RWPE2 (cell line): ENCODE measurements around the gene BCAS1.
A peak's percentile ranks its signal among the peaks of the same experiment; 100 is the strongest.

Source experiments
- ATAC-seq: fragments of 200-7000 bp; cut with Tn5 transposase; 3 replicates; pipeline ENCODE4 v1.9.1; 2021; ENCODE audit warnings: low read depth
- DNase-seq: peaks from one replicate; pipeline ENCODE4 v3.0.0-alpha.2; 2020; ENCODE audit warnings: low spot score
- H3K27ac ChIP-seq: fragments of 450-650 bp; 2 replicates; pipeline ENCODE4 v1.5.1; 2017; ENCODE audit warnings: mild to moderate bottlenecking; ENCODE audit not compliant: poor library complexity, severe bottlenecking
- H3K27me3 ChIP-seq: fragments of 250-450 bp; sonication (Bioruptor Pico); 2 replicates; pipeline ENCODE4 v1.5.1; 2021; ENCODE audit warnings: mild to moderate bottlenecking, moderate library complexity; ENCODE audit not compliant: insufficient read depth, poor library complexity, severe bottlenecking
- H3K36me3 ChIP-seq: fragments of 250-450 bp; sonication (Bioruptor Pico); 2 replicates; pipeline ENCODE4 v1.5.1; 2020; ENCODE audit warnings: low read depth, mild to moderate bottlenecking, moderate library complexity
- H3K4me1 ChIP-seq: fragments of 250-450 bp; sonication (Bioruptor Pico); 2 replicates; pipeline ENCODE4 v1.5.1; 2021; ENCODE audit warnings: mild to moderate bottlenecking, moderate library complexity; ENCODE audit not compliant: insufficient read depth, poor library complexity, severe bottlenecking
- H3K4me3 ChIP-seq: fragments of 250-450 bp; sonication (Bioruptor Pico); 2 replicates; pipeline ENCODE4 v1.5.1; 2021; ENCODE audit warnings: mild to moderate bottlenecking, moderate library complexity; ENCODE audit not compliant: severe bottlenecking
- H3K9me3 ChIP-seq: fragments of 250-450 bp; sonication (Bioruptor Pico); 2 replicates; pipeline ENCODE4 v1.5.1; 2021; ENCODE audit warnings: mild to moderate bottlenecking, moderate library complexity; ENCODE audit not compliant: severe bottlenecking
- CTCF ChIP-seq: fragments of 450-650 bp; IDR thresholded peaks from one replicate; pipeline ENCODE4 v1.5.1; 2017; ENCODE audit warnings: mild to moderate bottlenecking, moderate library complexity; ENCODE audit not compliant: poor library complexity, severe bottlenecking

The BCAS1 gene

GRCh38 chr20:53941680-53942471 lies 128.5 kb downstream of the BCAS1 start:
- no peaks in the 10 kb centered on the region for H3K27me3 ChIP-seq
- H3K4me3 ChIP-seq: no peak overlapping the region
- no peak for DNase-seq
- H3K4me1 ChIP-seq: peaks cover 33% of the 10 kb centered on the region
- no peak for TF ChIP-seq CTCF
- no peaks in the 10 kb centered on the region; the same call in 1 of the 2 replicates for H3K36me3 ChIP-seq
- ATAC-seq: peak; percentile 8; the same call in 1 of the 3 replicates
- H3K27ac ChIP-seq: no peak overlapping the region
- no peaks in the 10 kb centered on the region for H3K9me3 ChIP-seq

GRCh38 chr20:53940907-53941545 lies 129.4 kb downstream of the BCAS1 start:
- no peak for TF ChIP-seq CTCF
- Histone ChIP-seq H3K9me3 (no peaks in the 10 kb centered on the region), H3K4me1 (peaks cover 33% of the 10 kb centered on the region), H3K36me3 (no peaks in the 10 kb centered on the region; the same call in 1 of the 2 replicates), H3K4me3 (no peak overlapping the region), H3K27me3 (no peaks in the 10 kb centered on the region), H3K27ac (no peak overlapping the region)
- no peak for DNase-seq
- no peak for ATAC-seq

GRCh38 chr20:53940360-53940702 lies 130.1 kb downstream of the BCAS1 start:
- no peaks in the 10 kb centered on the region for H3K9me3 ChIP-seq
- peaks cover 33% of the 10 kb centered on the region for H3K4me1 ChIP-seq
- ATAC-seq (no peak), DNase-seq (no peak)
- no peaks in the 10 kb centered on the region for H3K27me3 ChIP-seq
- H3K4me3 ChIP-seq: no peak overlapping the region
- H3K36me3 ChIP-seq: no peaks in the 10 kb centered on the region; the same call in 1 of the 2 replicates
- no peak for TF ChIP-seq CTCF
- no peak overlapping the region for H3K27ac ChIP-seq

- no peak overlapping the region for H3K4me3 ChIP-seq
- peaks cover 34% of the 10 kb centered on the region for H3K4me1 ChIP-seq
- H3K36me3 ChIP-seq: no peaks in the 10 kb centered on the region; the same call in 1 of the 2 replicates
- DNase-seq (peak; percentile 94), ATAC-seq (peak; percentile 92)
- no peaks in the 10 kb centered on the region for H3K9me3 ChIP-seq
- peak; percentile 100 for TF ChIP-seq CTCF
- H3K27ac ChIP-seq: peak overlapping the region; percentile 18
- H3K27me3 ChIP-seq: no peaks in the 10 kb centered on the region
These were observed 130.6 kb downstream of the BCAS1 start for GRCh38 chr20:53939572-53940359.
